GM12874 (cell line): Measurements from ENCODE around the gene EIF2B2.

Experiments
- CTCF ChIP-seq: IDR thresholded peaks from 2 replicates; pipeline ENCODE4 v1.5.1; 2011; ENCODE audit warnings: low read depth, mild to moderate bottlenecking, control low read depth, low read length, moderate library complexity; ENCODE audit not compliant: insufficient read depth

The EIF2B2 gene

DNA sequence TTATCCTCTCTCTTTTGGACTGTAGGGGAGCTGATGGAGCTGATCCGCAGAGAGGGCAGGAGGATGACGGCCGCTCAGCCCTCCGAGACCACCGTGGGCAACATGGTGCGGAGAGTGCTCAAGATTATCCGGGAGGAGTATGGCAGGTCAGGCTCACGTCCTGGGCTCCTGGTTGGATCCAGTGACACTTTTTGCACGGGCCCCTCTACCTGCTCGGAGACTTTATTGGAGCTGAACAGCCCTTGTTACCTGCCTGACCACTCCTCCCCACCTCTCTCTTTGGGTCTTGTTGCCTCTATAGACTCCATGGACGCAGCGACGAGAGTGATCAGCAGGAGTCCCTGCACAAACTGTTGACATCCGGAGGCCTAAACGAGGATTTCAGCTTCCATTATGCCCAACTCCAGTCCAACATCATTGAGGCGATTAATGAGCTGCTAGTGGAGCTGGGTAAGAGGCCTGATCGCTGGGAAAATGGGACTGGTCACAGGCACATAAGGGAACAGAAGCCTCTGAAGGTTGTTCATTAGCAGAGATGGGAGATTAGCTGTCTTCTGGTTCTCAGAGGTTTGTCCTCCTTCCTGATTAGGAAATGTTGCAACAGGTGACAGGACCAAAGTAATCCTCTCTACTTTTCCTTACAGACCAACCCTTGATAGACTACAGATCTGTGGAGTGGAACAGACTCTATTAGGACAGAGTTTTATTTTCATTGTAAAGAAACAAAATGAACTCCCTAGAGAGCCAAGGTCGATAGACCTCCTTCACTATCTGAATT lies 718 bp downstream of the EIF2B2 start:
- TF ChIP-seq CTCF, result no peak

DNA sequence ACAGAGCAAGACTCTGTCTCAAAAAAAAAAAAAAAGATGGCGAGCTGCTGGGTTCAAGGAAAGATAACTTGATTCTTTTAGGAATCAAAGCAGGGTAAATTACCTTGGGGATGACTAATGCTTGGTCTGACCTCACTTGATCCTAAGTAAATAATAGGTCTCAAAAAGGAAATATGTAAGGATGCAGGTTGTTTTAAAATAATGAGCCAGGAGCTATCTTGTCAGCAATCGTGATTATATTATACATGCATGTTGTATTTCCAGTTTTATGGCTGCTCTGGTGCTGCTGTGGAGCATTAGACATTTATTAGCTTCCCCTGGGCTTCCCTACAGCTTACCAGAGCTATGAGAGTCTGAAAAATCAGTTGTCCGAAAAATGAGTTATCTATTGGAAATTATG lies 2.6 kb downstream of the EIF2B2 start:
- no peak for TF ChIP-seq CTCF

GRCh38 chr14:75009176-75009575 lies 6.5 kb downstream of the EIF2B2 start:
- no peak for TF ChIP-seq CTCF

- TF ChIP-seq CTCF, result no peak
These were observed 7.9 kb downstream of the EIF2B2 start for GRCh38 chr14:75010472-75011093.

- no peak for TF ChIP-seq CTCF
These were observed 8.8 kb downstream of the EIF2B2 start for GRCh38 chr14:75011356-75011994.

- TF ChIP-seq CTCF, result no peak
These were observed 10.6 kb downstream of the EIF2B2 start for GRCh38 chr14:75013290-75013689.

- TF ChIP-seq CTCF, result no peak
These were observed 12.8 kb downstream of the EIF2B2 start for GRCh38 chr14:75015496-75015895.
